PC-9 (cell line): Measurements from ENCODE around the gene ROMO1. TPM values are rescaled to one million over a fixed set of nuclear protein-coding genes. Genes with fewer than 3 reads are reported as not detected.

Experiments
- BruUV-seq: library from RNA; stranded (reverse); fragments of 400-500 nt; replicated peaks from 2 replicates; lab custom pipeline; 2021; lab: Mats Ljungman, UMichigan
- CTCF ChIA-PET: fragments of 300-600 bp; sonication (Branson Sonifier 250); formaldehyde crosslinking; loops from one replicate; lab custom pipeline; 2022; ENCODE audit warnings: antibody characterized with exemption; lab: Charles Lee
- POLR2A ChIA-PET: fragments of 300-600 bp; sonication (Branson Sonifier 250); formaldehyde crosslinking; loops from one replicate; lab custom pipeline; 2022; ENCODE audit warnings: antibody characterized with exemption; ENCODE audit not compliant: unreplicated experiment; lab: Charles Lee
- DNase-seq, 2 experiments: peaks; one replicate each; pipeline versions ENCODE4 v3.0.0 to v3.0.0-alpha.2; 2015 to 2022; ENCODE audit warnings: mixed read lengths in 1 of 2
- H2AFZ ChIP-seq: fragments of 200-600 bp; sonication (generic); 2 replicates; pipeline ENCODE4 v1.8.1; 2017; ENCODE audit warnings: antibody characterized with exemption
- H3F3A ChIP-seq: fragments of 200-600 bp; sonication (generic); 2 replicates; pipeline ENCODE4 v1.8.1; 2017; ENCODE audit warnings: antibody characterized with exemption, mild to moderate bottlenecking, low read depth; ENCODE audit not compliant: insufficient read depth
- H3K27ac ChIP-seq: fragments of 200-600 bp; sonication (generic); 2 replicates; pipeline ENCODE4 v1.6.1; 2016; ENCODE audit warnings: mixed run types
- H3K27me3 ChIP-seq: fragments of 200-600 bp; sonication (generic); 2 replicates; pipeline ENCODE4 v1.6.1; 2016; ENCODE audit warnings: low read depth, mixed run types; ENCODE audit not compliant: insufficient read depth
- H3K36me3 ChIP-seq: fragments of 200-600 bp; sonication (generic); 2 replicates; pipeline ENCODE4 v1.6.1; 2016; ENCODE audit warnings: low read depth, mixed run types
- H3K4me1 ChIP-seq: fragments of 200-600 bp; sonication (generic); replicated peaks from 2 replicates; pipeline ENCODE4 v1.6.1; 2016; ENCODE audit warnings: mixed run types; ENCODE audit not compliant: insufficient read depth
- H3K4me2 ChIP-seq: fragments of 200-600 bp; sonication (generic); 2 replicates; pipeline ENCODE4 v1.6.1; 2017; ENCODE audit warnings: mixed run types
- H3K4me3 ChIP-seq: fragments of 200-600 bp; sonication (generic); 2 replicates; pipeline ENCODE4 v1.6.1; 2016; ENCODE audit warnings: mixed run types
- H3K79me2 ChIP-seq: fragments of 200-600 bp; sonication (generic); 2 replicates; pipeline ENCODE4 v1.6.1; 2017; ENCODE audit warnings: low read depth, mixed run types
- H3K9me2 ChIP-seq: fragments of 200-600 bp; sonication (generic); 2 replicates; pipeline ENCODE4 v1.8.1; 2017; ENCODE audit warnings: mild to moderate bottlenecking; ENCODE audit not compliant: insufficient read depth
- H3K9me3 ChIP-seq: fragments of 200-600 bp; sonication (generic); 2 replicates; pipeline ENCODE4 v1.8.1; 2016; ENCODE audit warnings: low read depth; ENCODE audit not compliant: insufficient read depth
- H4K20me1 ChIP-seq: fragments of 200-600 bp; sonication (generic); 2 replicates; pipeline ENCODE4 v1.8.1; 2017; ENCODE audit not compliant: insufficient read depth
- EZH2 ChIP-seq: fragments of 200-600 bp; sonication (generic); IDR thresholded peaks from 2 replicates; pipeline ENCODE4 v1.8.0; 2017; ENCODE audit warnings: antibody characterized with exemption, low read depth
- intact Hi-C: fragments of 100-400 bp; cut with micrococcal nuclease; formaldehyde crosslinking; loops from one replicate; pipeline ENCODE4 v1.10.0; 2022; ENCODE audit not compliant: unreplicated experiment
- total RNA-seq: library from RNA; stranded (reverse); gene quantifications from 2 replicates; pipeline ENCODE4 v1.2.3, GENCODE V29; 2021
- TF ChIP-seq, protein P1 (sequence below): fragments of 200-600 bp; sonication (generic); conservative IDR thresholded peaks from 2 replicates; pipeline ENCODE4 v1.6.1; 2017; ENCODE audit warnings: mixed run types, antibody characterized with exemption, mild to moderate bottlenecking, moderate library complexity

Gene ROMO1
- total RNA-seq, 1 experiment from 2014 or later = 175 TPM

DNA sequence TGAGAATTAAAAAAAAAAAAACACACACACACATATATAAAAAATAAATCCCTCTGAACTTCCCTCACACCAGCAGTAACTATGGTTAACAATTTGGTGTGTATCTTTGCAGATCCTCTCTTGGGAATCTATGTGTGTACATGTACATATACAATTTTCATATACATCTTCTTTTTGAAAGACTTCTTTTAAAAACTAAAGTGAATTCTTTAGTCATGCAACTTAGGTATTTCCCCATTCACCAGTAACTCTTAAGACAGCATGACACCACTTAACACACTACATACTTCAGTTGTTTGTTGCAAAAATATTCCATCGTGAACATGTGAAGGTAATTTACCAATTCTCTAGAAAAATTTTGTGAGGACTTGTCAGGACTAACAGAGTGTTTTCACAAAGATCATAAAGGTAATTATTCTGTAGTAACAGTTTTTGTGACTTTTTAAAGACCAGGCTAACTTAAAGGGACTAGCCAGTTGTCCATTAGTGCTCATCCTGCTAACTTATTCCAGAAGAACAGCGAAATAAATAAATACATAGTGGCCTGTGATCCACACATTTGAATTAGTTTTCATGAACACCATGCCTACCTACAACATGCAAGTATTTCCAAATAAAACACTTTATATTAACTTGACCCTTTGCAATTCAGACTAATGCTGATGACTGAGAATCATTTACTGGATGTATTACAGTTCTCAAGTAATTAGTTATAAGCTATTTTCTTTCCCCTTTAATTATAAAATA is 30.8 kb downstream of the ROMO1 start:
- H3F3A ChIP-seq = peaks cover 83% of the 10 kb centered on the region
- H3K4me2 ChIP-seq = no peak overlapping the region
- no peak for DNase-seq
- H3K9me2 ChIP-seq = no peaks in the 10 kb centered on the region
- H4K20me1 ChIP-seq = peaks cover 98% of the 10 kb centered on the region
- peaks cover 97% of the 10 kb centered on the region for H3K79me2 ChIP-seq
- H3K4me1 ChIP-seq = peaks cover 11% of the 10 kb centered on the region; the same call in 1 of the 2 replicates
- H3K36me3 ChIP-seq = peaks cover 86% of the 10 kb centered on the region
- H3K27ac ChIP-seq = no peak overlapping the region
- H3K9me3 ChIP-seq = no peaks in the 10 kb centered on the region
- no TSS peak for BruUV-seq
- H2AFZ ChIP-seq = no peak overlapping the region
- ChIA-PET POLR2A (interaction anchor here (0.7 to 1.0 kb wide), 2 partner anchors 13 to 189 kb away, joined by 4 to 18 read pairs; no protein-coding TSS in a partner anchor), CTCF (interaction anchor here (0.7 kb wide), 1 partner anchor 36 kb away, joined by 4 read pairs; no protein-coding TSS in a partner anchor)
- H3K4me3 ChIP-seq = no peak overlapping the region
- no peak for TF ChIP-seq EZH2
- TF ChIP-seq, protein P1, sequence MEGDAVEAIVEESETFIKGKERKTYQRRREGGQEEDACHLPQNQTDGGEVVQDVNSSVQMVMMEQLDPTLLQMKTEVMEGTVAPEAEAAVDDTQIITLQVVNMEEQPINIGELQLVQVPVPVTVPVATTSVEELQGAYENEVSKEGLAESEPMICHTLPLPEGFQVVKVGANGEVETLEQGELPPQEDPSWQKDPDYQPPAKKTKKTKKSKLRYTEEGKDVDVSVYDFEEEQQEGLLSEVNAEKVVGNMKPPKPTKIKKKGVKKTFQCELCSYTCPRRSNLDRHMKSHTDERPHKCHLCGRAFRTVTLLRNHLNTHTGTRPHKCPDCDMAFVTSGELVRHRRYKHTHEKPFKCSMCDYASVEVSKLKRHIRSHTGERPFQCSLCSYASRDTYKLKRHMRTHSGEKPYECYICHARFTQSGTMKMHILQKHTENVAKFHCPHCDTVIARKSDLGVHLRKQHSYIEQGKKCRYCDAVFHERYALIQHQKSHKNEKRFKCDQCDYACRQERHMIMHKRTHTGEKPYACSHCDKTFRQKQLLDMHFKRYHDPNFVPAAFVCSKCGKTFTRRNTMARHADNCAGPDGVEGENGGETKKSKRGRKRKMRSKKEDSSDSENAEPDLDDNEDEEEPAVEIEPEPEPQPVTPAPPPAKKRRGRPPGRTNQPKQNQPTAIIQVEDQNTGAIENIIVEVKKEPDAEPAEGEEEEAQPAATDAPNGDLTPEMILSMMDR = no peak
- intact Hi-C loops = no loop called here
- no peaks in the 10 kb centered on the region for H3K27me3 ChIP-seq

DNA sequence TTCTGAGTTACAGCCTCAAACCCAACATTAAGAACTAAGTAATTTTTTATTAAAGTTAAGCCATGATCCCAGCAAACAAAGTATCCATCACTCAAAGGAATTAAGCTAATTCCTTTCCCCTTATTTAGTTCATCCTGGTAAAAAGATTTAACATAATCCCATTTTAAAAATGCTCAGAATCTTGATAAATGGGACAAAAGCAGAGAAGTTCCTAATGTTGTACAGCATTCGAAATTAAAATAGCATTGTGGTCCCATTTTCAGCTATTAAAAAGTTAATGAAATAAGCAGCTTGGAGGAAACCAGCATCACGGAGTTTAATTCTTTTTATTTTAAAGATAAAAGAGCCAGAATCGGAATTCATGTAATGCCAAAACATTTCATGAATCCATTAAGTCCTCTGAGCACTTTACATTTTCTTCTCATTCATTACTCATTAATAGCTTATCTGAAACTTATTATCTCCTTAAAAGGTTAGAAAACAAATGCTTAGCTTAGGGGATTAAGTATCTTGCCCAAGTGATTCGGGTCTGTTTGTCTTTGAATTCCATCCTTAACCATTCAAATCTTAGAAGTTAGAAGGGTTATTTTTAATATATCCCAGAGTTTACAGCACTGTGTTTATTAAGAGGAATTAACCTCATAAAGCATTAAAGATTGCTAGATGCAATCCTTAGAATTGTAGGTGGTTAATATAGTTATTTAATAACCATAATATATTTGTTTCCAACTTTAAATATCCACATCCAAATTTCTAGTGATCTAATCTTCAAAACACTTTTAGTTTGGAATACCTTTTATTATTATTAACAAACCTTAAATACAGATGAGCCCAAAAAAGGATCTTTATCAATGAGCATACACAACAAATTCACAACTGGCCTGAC is 31.6 kb downstream of the ROMO1 start:
- BruUV-seq = no TSS peak
- Histone ChIP-seq H3K4me1 (peaks cover 19% of the 10 kb centered on the region; the same call in 1 of the 2 replicates), H3K4me3 (no peak overlapping the region), H3K9me2 (no peaks in the 10 kb centered on the region), H3K27me3 (no peaks in the 10 kb centered on the region), H3K27ac (no peak overlapping the region), H3K9me3 (no peaks in the 10 kb centered on the region), H3K4me2 (no peak overlapping the region), H3K36me3 (peaks cover 87% of the 10 kb centered on the region), H3F3A (peaks cover 84% of the 10 kb centered on the region), H4K20me1 (peaks cover 98% of the 10 kb centered on the region), H2AFZ (no peak overlapping the region), H3K79me2 (peaks cover 97% of the 10 kb centered on the region)
- TF ChIP-seq EZH2 = no peak
- TF ChIP-seq, protein P1 = no peak
- intact Hi-C loops = loop anchor here (1.0 kb wide), 1 partner anchor 8 kb away; no protein-coding TSS in a partner anchor
- CTCF ChIA-PET = no interaction called here
- POLR2A ChIA-PET = interaction anchor here (0.6 to 1.0 kb wide), 2 partner anchors 12 to 194 kb away, joined by 3 to 18 read pairs; no protein-coding TSS in a partner anchor
- no peak for DNase-seq

DNA sequence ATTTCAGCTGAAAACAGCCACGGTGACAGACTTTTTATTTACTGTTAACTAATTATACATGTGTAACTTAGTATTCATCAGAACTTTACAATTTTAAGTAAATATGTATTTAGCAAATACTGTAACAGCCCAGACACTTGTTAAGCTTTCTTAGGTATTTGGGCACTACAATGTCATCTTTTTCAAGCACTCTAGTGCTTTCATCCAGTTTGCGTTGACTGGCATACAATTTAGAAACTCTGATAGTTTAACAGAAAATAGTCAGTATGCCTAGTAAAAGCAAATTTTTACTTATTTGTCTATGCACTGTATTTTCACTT is 32.2 kb downstream of the ROMO1 start:
- CTCF ChIA-PET = no interaction called here
- DNase-seq = no peak
- Histone ChIP-seq H3K9me3 (no peaks in the 10 kb centered on the region), H3F3A (peaks cover 81% of the 10 kb centered on the region), H4K20me1 (peaks cover 98% of the 10 kb centered on the region), H2AFZ (no peak overlapping the region), H3K36me3 (peaks cover 87% of the 10 kb centered on the region), H3K9me2 (no peaks in the 10 kb centered on the region), H3K27ac (no peak overlapping the region), H3K79me2 (peaks cover 97% of the 10 kb centered on the region), H3K4me1 (peaks cover 22% of the 10 kb centered on the region; the same call in 1 of the 2 replicates), H3K4me3 (no peak overlapping the region), H3K4me2 (no peak overlapping the region), H3K27me3 (no peaks in the 10 kb centered on the region)
- no peak for TF ChIP-seq EZH2
- TF ChIP-seq, protein P1 = no peak
- intact Hi-C loops = loop anchor here (1.0 kb wide), 1 partner anchor 8 kb away; no protein-coding TSS in a partner anchor
- BruUV-seq = no TSS peak
- POLR2A ChIA-PET = interaction anchor here (1.0 kb wide), 1 partner anchor 11 kb away, joined by 18 read pairs; no protein-coding TSS in a partner anchor
